Measurements from ENCODE around the gene FAM200A. TPM values are rescaled to one million over a fixed set of nuclear protein-coding genes. Genes with fewer than 3 reads are reported as not detected.
A peak's percentile ranks its signal among the peaks of the same experiment; 100 is the strongest.

The FAM200A gene
- total and polyA plus RNA-seq, 2 of the 8 experiments (the other 6 are each of a cell fraction or from before 2014, with no cell fraction given): 4.3 to 7.5 TPM

- TF ChIP-seq TAF1 (IDR thresholded peaks at IDR 0.05; ENCODE audit: low read depth, low read length) (peak; percentile 96), SAP30 (IDR thresholded peaks at IDR 0.05; ENCODE audit: insufficient read depth, insufficient replicate concordance, low read length) (peak; percentile 84), SIN3A (conservative IDR thresholded peaks at IDR 0.05 in 1 of 2, IDR thresholded peaks at IDR 0.05 in 1 of 2; ENCODE audit: low read depth in 1 of 2, low read length in 2 of 2) (peak; percentile 85 to 90; a peak in 3 of 4 replicates), MAX (IDR thresholded peaks at IDR 0.05) (peak; percentile 29; the same call in 1 of the 2 replicates), HDAC2 (IDR thresholded peaks at IDR 0.05; ENCODE audit: borderline replicate concordance in 1 of 2, low read depth in 2 of 2, low read length in 2 of 2) (peak; percentile 54 to 56; a peak in 1 of 4 replicates), EZH2 (IDR thresholded peaks at IDR 0.05; ENCODE audit: low read depth, low read length, severe bottlenecking) (no peak), PHF8 (conservative IDR thresholded peaks at IDR 0.05; ENCODE audit: low read depth, low read length) (peak; percentile 78), RNF2 (IDR thresholded peaks at IDR 0.05; ENCODE audit: borderline replicate concordance, low read depth, low read length, missing control alignments, poor library complexity, severe bottlenecking) (no peak), GABPA (IDR thresholded peaks at IDR 0.05; ENCODE audit: borderline replicate concordance, insufficient read depth, low read length) (peak; percentile 92; the same call in 1 of the 2 replicates), POLR2AphosphoS5 (IDR thresholded peaks at IDR 0.05; ENCODE audit: low read depth, low read length) (peak; percentile 86), CTBP2 (IDR thresholded peaks at IDR 0.05; ENCODE audit: borderline replicate concordance, insufficient read depth, insufficient read length, low read length) (peak; percentile 80), CBX5 (IDR thresholded peaks at IDR 0.05; ENCODE audit: low read depth, low read length) (no peak), POU5F1 (IDR thresholded peaks at IDR 0.05; ENCODE audit: low read depth, low read length) (no peak), POLR2A (IDR thresholded peaks at IDR 0.05; ENCODE audit: control extremely low read depth in 1 of 2, low read depth in 2 of 2, low read length in 2 of 2) (peak; percentile 78 to 83), SUZ12 (IDR thresholded peaks at IDR 0.05; ENCODE audit: low read length) (no peak), CHD2 (IDR thresholded peaks at IDR 0.05; ENCODE audit: low read length) (peak; percentile 90), CEBPB (IDR thresholded peaks at IDR 0.05; ENCODE audit: low read depth, low read length) (no peak), SP1 (IDR thresholded peaks at IDR 0.05; ENCODE audit: low read depth, low read length) (peak; percentile 68), SIX5 (IDR thresholded peaks at IDR 0.05; ENCODE audit: low read depth, low read length) (peak; percentile 65), USF2 (IDR thresholded peaks at IDR 0.05; ENCODE audit: low read length) (no peak), ZNF274 (IDR thresholded peaks at IDR 0.05; ENCODE audit: borderline replicate concordance, extremely low read depth, low read length) (no peak), CHD1 (IDR thresholded peaks at IDR 0.05; ENCODE audit: low read depth, low read length) (no peak)
These were observed 47.2 kb downstream of the FAM200A start, which contains the start of gene ZKSCAN5 (continued) for GRCh38 chr7:99504603-99505323.

Measured in H1 (cell line).